ENCODE data around the gene TRIM41.

Gene TRIM41

GRCh38 chr5:181233801-181234454, 10.8 kb downstream of the TRIM41 start:
- DNase-seq: no peak

- no peak for DNase-seq
Measured at GRCh38 chr5:181234455-181235306, 11.6 kb downstream of the TRIM41 start.

- DNase-seq: no peak
Measured at GRCh38 chr5:181235323-181235688, 12.2 kb downstream of the TRIM41 start.

GRCh38 chr5:181235689-181236366, 12.7 kb downstream of the TRIM41 start:
- no peak for DNase-seq

GRCh38 chr5:181236471-181236870, 13.4 kb downstream of the TRIM41 start:
- no peak for DNase-seq

GRCh38 chr5:181236954-181237641, 14.0 kb downstream of the TRIM41 start:
- no peak for DNase-seq

- DNase-seq: no peak
Measured at GRCh38 chr5:181237729-181238385, 14.8 kb downstream of the TRIM41 start.

GRCh38 chr5:181239062-181239663, 16.1 kb downstream of the TRIM41 start:
- no peak for DNase-seq

- DNase-seq: peak; percentile 52
Measured at GRCh38 chr5:181241393-181241975, 18.4 kb downstream of the TRIM41 start.

- DNase-seq: no peak
Measured at GRCh38 chr5:181242031-181242451, 19.0 kb downstream of the TRIM41 start.

- DNase-seq: no peak
Measured at GRCh38 chr5:181243018-181243563, 20.0 kb downstream of the TRIM41 start.

- peak; percentile 89 for DNase-seq
Measured at GRCh38 chr5:181243564-181244343, 20.7 kb downstream of the TRIM41 start, which contains the start of gene RACK1. Gene RACK1 (minus strand): TSS chr5:181243906. CDS start chr5:181243800, 106 bp downstream.

- DNase-seq: no peak
Measured at GRCh38 chr5:181245427-181246275, 22.6 kb downstream of the TRIM41 start.

GRCh38 chr5:181246276-181247049, 23.4 kb downstream of the TRIM41 start:
- DNase-seq: peak; percentile 72

- DNase-seq: no peak
Measured at GRCh38 chr5:181248277-181248676, 25.2 kb downstream of the TRIM41 start.

GRCh38 chr5:181255276-181255675, 32.2 kb downstream of the TRIM41 start:
- DNase-seq: no peak

GRCh38 chr5:181255836-181256578, 32.9 kb downstream of the TRIM41 start:
- no peak for DNase-seq

GRCh38 chr5:181258576-181258975, 35.5 kb downstream of the TRIM41 start:
- DNase-seq: no peak

All from CD4-positive, alpha-beta T cell treated with Interleukin-12 subunit alpha and Interleukin-12 subunit beta, for 1 hour (primary cell).